GM19025 (cell line): ENCODE results near the gene OPA1.

ENCODE experiments used
- ATAC-seq: cut with Tn5 transposase; IDR thresholded peaks from one replicate; pipeline ENCODE4 v1.9.1; 2021; ENCODE audit warnings: mild to moderate bottlenecking, low read depth, moderate library complexity; ENCODE audit not compliant: unreplicated experiment

Gene OPA1

GRCh38 chr3:193732827-193733226 lies 139.8 kb downstream of the OPA1 start:
- ATAC-seq, result no peak

DNA sequence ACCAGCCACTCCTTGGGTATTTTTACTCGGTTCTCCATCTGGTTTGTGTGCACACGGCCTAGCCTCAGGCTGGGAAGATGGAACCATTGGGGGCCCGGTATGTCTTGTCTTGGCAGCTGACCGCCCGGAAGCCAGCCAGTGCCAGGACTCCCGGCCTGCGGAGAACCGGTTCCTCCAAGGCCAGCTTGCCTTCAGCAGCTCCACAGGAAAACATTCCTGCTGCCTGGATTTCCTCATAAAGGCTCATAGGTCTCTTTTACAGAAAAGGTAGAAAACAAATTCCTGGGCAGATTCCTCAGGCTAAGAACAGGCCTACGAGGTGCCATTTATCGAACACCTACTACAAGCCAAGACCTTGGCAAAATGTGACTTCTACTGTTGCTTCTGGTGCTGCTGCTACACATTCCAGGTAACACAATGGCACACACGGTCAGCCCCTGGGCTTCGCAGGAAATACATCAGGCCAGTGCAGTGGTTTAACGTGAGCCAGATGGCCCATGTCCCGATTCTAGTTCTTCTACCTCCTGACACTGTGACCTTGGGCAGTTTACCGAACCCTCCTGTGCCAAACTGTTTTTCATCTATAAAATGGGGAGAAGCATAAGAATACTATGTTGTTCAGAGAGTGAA lies 141.8 kb downstream of the OPA1 start:
- no peak for ATAC-seq

GRCh38 chr3:193735850-193736249 lies 142.8 kb downstream of the OPA1 start:
- no peak for ATAC-seq

DNA sequence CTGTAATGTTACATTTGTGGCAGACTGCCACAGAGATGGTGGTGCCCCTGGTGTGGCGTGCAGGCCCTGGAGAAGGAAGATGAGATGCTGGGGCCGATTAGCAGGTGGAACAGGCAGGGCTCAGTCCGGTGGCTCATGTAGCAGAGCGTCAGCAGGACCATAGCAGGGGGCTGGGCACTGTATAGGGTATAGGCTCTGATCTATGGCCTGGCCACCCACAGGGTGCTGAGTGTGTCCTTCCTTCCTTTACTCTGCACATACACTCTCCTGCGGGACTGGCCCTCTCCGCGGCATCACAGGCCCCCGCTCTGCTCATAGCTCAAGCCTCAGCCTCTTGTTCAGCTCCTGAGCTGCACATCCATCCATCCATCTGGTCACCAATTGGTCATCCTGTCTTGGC lies 143.6 kb downstream of the OPA1 start:
- no peak for ATAC-seq

GRCh38 chr3:193737191-193737751 lies 144.3 kb downstream of the OPA1 start:
- no peak for ATAC-seq

DNA sequence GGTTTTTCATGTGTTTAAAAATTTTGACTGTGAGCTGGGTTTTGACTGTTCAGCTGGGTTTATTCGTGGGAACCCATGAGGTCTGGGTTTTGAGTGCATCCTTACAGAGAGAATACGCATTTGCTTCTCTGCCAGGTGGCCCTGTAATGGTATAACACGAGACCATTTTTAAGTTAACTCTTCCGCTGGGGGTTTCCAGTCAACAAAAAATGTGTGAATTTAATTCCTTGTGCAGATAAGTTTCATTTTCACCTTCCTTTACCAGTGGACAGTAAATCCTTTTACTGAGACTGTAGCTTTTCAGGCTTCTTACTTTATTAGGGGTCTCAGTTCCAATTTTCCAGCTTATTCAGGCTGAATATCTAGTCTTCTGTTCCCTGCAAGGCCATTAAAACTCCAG lies 149.6 kb downstream of the OPA1 start:
- ATAC-seq, result peak; percentile 62

DNA sequence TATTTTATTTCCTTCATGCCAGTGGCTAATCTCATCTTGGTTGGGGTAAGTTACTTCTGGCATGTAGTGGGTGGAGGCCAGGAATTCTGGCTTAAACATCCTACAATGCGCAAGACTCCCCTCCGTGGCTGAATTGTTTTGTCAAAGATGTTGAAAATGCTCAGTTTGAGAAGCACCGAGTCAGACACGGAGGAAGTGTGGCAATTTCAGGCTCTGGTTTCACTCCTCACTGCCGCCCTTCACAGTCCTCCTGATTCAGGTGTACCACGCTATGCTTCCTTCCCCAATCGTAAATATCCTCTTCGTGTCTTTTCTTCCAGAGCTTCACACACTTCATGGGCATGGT lies 150.7 kb downstream of the OPA1 start:
- no peak for ATAC-seq

GRCh38 chr3:193744048-193744821 lies 151.2 kb downstream of the OPA1 start:
- no peak for ATAC-seq

- ATAC-seq, result no peak
Measured at GRCh38 chr3:193744822-193745684, 152.0 kb downstream of the OPA1 start.

- no peak for ATAC-seq
Measured at GRCh38 chr3:193746832-193747231, 153.8 kb downstream of the OPA1 start.
